ENCODE data around the gene AOX1. TPM values are rescaled to one million over a fixed set of nuclear protein-coding genes. Genes with fewer than 3 reads are reported as not detected.

The AOX1 gene
- total and polyA plus RNA-seq, 9 of the 15 experiments (the other 6 are each of a cell fraction or from before 2014, with no cell fraction given): 0.10 to 0.55 (median 0.20) TPM; not detected in 6

GRCh38 chr2:200616193-200616592 is 30.4 kb downstream of the AOX1 start (continued):
- TF ChIP-seq REST (IDR thresholded peaks at IDR 0.05; ENCODE audit: borderline replicate concordance) (no peak), REST (CRISPR knock-in tag; IDR thresholded peaks at IDR 0.05; ENCODE audit: low read depth) (no peak), ZNF124 (CRISPR knock-in tag; IDR thresholded peaks at IDR 0.05) (no peak), HINFP (tag; conservative IDR thresholded peaks at IDR 0.05; ENCODE audit: low read depth) (no peak), FOXJ2 (tag; IDR thresholded peaks at IDR 0.05) (no peak), TEAD2 (tag; IDR thresholded peaks at IDR 0.05) (no peak), ZSCAN32 (CRISPR knock-in tag; IDR thresholded peaks at IDR 0.05) (no peak)

Measured in K562 (cell line).